Measurements from ENCODE around the gene TMEM117.

Gene TMEM117

DNA sequence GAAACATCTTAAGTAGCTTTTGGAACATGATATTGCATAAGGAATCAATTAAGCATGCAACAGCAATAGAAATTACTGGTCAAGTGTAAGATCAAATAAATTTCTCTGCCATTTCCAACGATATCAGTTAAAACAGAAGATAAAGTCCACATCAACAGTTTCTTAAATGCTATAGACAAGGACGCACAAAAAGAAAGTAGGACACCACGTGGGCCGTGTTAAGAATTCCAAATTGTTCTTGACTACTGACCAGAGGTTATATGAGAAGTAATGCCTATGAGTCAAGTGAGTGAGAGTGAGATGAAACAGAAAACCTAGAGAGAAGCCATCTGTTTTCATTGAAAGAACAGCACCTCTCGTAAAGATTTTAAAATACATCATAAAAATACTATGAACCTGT is 318.2 kb downstream of the TMEM117 start:
- peak; percentile 18 to 49 for DNase-seq (ENCODE audit: low read depth in 2 of 2)
- TF ChIP-seq, protein P1, sequence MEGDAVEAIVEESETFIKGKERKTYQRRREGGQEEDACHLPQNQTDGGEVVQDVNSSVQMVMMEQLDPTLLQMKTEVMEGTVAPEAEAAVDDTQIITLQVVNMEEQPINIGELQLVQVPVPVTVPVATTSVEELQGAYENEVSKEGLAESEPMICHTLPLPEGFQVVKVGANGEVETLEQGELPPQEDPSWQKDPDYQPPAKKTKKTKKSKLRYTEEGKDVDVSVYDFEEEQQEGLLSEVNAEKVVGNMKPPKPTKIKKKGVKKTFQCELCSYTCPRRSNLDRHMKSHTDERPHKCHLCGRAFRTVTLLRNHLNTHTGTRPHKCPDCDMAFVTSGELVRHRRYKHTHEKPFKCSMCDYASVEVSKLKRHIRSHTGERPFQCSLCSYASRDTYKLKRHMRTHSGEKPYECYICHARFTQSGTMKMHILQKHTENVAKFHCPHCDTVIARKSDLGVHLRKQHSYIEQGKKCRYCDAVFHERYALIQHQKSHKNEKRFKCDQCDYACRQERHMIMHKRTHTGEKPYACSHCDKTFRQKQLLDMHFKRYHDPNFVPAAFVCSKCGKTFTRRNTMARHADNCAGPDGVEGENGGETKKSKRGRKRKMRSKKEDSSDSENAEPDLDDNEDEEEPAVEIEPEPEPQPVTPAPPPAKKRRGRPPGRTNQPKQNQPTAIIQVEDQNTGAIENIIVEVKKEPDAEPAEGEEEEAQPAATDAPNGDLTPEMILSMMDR (IDR thresholded peaks at IDR 0.05; ENCODE audit: low read depth, low read length), result no peak
- H3K4me3 ChIP-seq (replicated peaks in 1 of 2; ENCODE audit: low read depth in 2 of 2, low read length in 2 of 2), result no peak overlapping the region

DNA sequence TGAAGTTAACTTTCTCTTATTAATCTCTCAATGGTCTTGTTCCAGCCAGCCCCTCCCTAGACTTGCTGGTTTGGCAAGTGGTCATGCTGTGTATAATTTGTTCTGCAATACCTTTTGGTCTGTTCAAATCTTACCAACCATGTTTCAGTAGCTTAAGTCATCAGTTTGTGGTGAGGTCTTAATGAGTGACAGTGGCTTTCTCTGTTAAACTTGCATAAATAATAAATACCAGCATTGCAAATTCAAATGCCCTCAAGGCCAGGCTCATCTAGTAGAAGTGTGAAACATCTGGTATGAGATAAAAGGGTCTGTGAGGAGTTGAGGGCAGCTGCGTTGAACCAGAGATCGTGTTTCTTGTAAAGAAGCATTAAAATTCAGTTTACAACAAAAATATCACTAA is 319.5 kb downstream of the TMEM117 start:
- TF ChIP-seq, protein P1 (IDR thresholded peaks at IDR 0.05; ENCODE audit: low read depth, low read length), result no peak
- no peak for DNase-seq (ENCODE audit: low read depth in 2 of 2)
- no peak overlapping the region for H3K4me3 ChIP-seq (replicated peaks in 1 of 2; ENCODE audit: low read depth in 2 of 2, low read length in 2 of 2)

DNA sequence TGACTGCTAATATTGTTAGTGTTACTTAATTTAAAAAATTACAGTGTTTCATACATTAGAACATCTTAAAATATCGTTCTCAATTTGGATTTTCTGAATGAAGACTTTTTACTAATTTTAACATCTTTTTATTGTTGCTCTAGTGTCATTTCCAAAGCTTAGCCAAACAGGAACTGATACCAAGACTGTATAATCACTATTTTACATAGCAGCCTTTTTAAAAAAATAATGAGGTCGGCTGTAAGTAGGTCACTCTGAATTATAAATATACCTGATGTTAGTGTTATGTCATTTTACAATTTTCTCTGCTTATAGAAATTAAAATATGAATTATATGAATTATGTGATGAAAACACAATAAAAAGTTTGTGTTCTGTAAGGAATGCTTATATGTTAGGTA is 321.5 kb downstream of the TMEM117 start:
- TF ChIP-seq, protein P1 (IDR thresholded peaks at IDR 0.05; ENCODE audit: low read depth, low read length), result no peak
- DNase-seq (ENCODE audit: low read depth in 2 of 2), result no peak
- H3K4me3 ChIP-seq (replicated peaks in 1 of 2; ENCODE audit: low read depth in 2 of 2, low read length in 2 of 2), result no peak overlapping the region

DNA sequence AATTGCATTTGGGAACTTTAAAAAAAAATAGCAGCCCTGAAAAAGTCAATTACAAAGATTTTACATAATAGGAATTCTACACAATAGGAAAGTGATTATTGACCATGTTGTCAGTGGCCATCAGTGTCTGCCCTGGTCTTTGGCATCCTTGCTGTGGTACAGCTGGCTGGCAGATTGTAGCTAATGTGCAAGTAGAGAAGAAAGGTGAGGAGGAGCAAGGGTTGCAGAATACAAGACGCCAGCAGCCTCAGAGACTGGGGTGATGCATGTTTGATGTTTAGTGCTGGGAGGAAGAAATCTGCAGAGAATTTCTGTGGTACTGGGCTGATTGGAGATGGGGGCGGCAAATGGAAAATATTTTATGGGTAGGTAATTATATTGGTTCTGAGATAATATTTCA is 322.9 kb downstream of the TMEM117 start:
- TF ChIP-seq, protein P1 (IDR thresholded peaks at IDR 0.05; ENCODE audit: low read depth, low read length), result no peak
- DNase-seq (ENCODE audit: low read depth in 2 of 2), result no peak
- no peak overlapping the region for H3K4me3 ChIP-seq (replicated peaks in 1 of 2; ENCODE audit: low read depth in 2 of 2, low read length in 2 of 2)

DNA sequence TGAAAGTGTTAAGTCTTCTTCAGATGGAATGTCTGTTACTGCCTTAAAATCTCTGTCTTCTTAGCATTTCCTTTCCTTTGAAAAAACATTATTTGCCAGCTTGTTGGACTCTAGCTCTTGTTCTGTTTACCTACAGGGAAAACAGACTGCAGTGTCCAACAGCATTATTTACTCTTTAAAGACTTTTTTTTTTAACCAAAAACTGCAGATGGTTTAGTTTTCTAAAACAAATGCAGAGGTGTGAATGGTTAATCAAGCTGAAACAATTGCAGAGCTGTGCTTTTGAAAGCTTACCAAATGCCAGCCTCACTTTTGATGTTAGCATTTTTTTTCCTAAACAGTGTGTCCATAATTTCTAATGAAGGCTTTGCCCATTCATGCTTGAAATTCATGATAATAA is 323.3 kb downstream of the TMEM117 start:
- no peak for DNase-seq (ENCODE audit: low read depth in 2 of 2)
- no peak overlapping the region for H3K4me3 ChIP-seq (replicated peaks in 1 of 2; ENCODE audit: low read depth in 2 of 2, low read length in 2 of 2)
- TF ChIP-seq, protein P1 (IDR thresholded peaks at IDR 0.05; ENCODE audit: low read depth, low read length), result no peak

DNA sequence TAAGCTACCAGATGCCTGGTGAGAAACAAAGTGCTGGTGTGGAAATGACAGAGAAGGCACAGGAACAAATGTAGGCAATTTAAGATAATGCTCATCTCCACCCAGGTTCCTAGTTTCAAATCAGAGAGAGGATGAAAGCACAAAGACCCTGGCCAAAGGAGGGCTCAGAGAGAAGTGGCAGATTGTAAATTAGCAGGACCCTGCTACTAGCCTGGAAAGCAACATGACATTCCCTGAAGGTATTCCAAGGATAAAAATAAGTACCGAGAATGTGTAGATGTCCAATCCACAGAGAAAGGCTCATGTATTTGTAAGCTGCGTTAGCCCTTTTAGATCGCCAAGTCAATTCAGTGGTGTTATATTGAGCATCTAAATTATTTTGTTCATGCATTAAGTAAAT is 324.0 kb downstream of the TMEM117 start:
- TF ChIP-seq, protein P1 (IDR thresholded peaks at IDR 0.05; ENCODE audit: low read depth, low read length), result no peak
- no peak for DNase-seq (ENCODE audit: low read depth in 2 of 2)
- no peak overlapping the region for H3K4me3 ChIP-seq (replicated peaks in 1 of 2; ENCODE audit: low read depth in 2 of 2, low read length in 2 of 2)

DNA sequence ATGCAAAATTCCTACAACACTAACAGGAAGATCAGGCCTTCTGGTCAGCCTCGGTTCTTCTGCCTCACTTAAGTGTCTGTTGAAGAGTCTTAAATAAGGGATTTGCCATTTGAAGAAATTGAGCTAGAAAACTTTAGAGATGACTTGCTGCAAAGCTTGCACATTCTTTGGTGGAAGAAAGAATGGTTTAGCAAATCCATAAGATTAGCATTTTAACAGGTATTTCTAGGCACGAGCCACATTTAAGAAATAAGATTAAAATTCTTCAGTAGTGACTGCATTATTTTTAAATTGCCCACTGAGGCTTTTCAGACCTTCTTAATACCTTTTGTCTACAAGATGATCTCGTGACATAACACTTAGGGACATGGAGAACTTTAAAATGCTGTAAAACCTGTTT is 327.1 kb downstream of the TMEM117 start:
- no peak for DNase-seq (ENCODE audit: low read depth in 2 of 2)
- H3K4me3 ChIP-seq (replicated peaks in 1 of 2; ENCODE audit: low read depth in 2 of 2, low read length in 2 of 2), result no peak overlapping the region
- TF ChIP-seq, protein P1 (IDR thresholded peaks at IDR 0.05; ENCODE audit: low read depth, low read length), result no peak
